Renal pelvis (tissue), 12 donors: ENCODE measurements around the gene CAAP1. TPM values are rescaled to one million over a fixed set of nuclear protein-coding genes. Genes with fewer than 3 reads are reported as not detected.

ENCODE experiments used
- DNase-seq: peaks from one replicate; pipeline ENCODE4 v3.0.0-alpha.2; 2013
- long read RNA-seq, 16 experiments: transcript quantifications; one replicate each; lab custom pipeline, GENCODE V29; 2026
- polyA plus RNA-seq, 3 donors: library from polyadenylated mRNA; unstranded; fragments of 120-200 nt; gene quantifications; one replicate each; pipeline ENCODE4 v1.2.1, GENCODE V29; 2013; ENCODE audit not compliant: insufficient read length in 3 of 3

Gene CAAP1, protein sequence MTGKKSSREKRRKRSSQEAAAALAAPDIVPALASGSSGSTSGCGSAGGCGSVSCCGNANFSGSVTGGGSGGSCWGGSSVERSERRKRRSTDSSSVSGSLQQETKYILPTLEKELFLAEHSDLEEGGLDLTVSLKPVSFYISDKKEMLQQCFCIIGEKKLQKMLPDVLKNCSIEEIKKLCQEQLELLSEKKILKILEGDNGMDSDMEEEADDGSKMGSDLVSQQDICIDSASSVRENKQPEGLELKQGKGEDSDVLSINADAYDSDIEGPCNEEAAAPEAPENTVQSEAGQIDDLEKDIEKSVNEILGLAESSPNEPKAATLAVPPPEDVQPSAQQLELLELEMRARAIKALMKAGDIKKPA
- 10 to 100 TPM; 36.5 to 41.1 (median 38.7) TPM for polyA plus RNA-seq
- long read RNA-seq, donor 1, transcript CAAP1-201 (6 exons, 2,791 nt): major isoform, 10 of 14 reads
- long read RNA-seq, donor 1, partial matches to known transcripts: 0 of 14 reads
- long read RNA-seq, donor 1, other reads (novel, unspliced or antisense): 0 of 14 reads
- long read RNA-seq, donor 2, transcript CAAP1-201 (6 exons, 2,791 nt): major isoform, 10 of 14 reads
- long read RNA-seq, donor 2, partial matches to known transcripts: 0 of 14 reads
- long read RNA-seq, donor 2, other reads (novel, unspliced or antisense): 0 of 14 reads
- long read RNA-seq, donor 3, transcript CAAP1-206 (6 exons, 1,532 nt): minor isoform, 5 of 21 reads
- long read RNA-seq, donor 3, transcript CAAP1-201 (6 exons, 2,791 nt): major isoform, 8 of 21 reads
- long read RNA-seq, donor 3, partial matches to known transcripts: 8 of 21 reads
- long read RNA-seq, donor 3, other reads (novel, unspliced or antisense): 0 of 21 reads
- long read RNA-seq, donor 4, transcript CAAP1-201 (6 exons, 2,791 nt): major isoform, 8 of 8 reads
- long read RNA-seq, donor 4, partial matches to known transcripts: 0 of 8 reads
- long read RNA-seq, donor 4, other reads (novel, unspliced or antisense): 0 of 8 reads
- long read RNA-seq, donor 5, partial matches to known transcripts: 0 of 5 reads
- long read RNA-seq, donor 5, other reads (novel, unspliced or antisense): 0 of 5 reads
- long read RNA-seq, donor 6, transcript CAAP1-201 (6 exons, 2,791 nt): major isoform, 7 of 7 reads
- long read RNA-seq, donor 6, partial matches to known transcripts: 0 of 7 reads
- long read RNA-seq, donor 6, other reads (novel, unspliced or antisense): 0 of 7 reads
- long read RNA-seq, donor 7, transcript CAAP1-201 (6 exons, 2,791 nt): major isoform, 11 of 20 reads
- long read RNA-seq, donor 7, partial matches to known transcripts: 9 of 20 reads
- long read RNA-seq, donor 7, other reads (novel, unspliced or antisense): 0 of 20 reads
- long read RNA-seq, donor 8, partial matches to known transcripts: 0 of 2 reads
- long read RNA-seq, donor 8, other reads (novel, unspliced or antisense): 0 of 2 reads
- long read RNA-seq, donor 9, transcript CAAP1-201 (6 exons, 2,791 nt): major isoform, 10 of 16 reads
- long read RNA-seq, donor 9, transcript CAAP1-206 (6 exons, 1,532 nt): minor isoform, 6 of 16 reads
- long read RNA-seq, donor 9, partial matches to known transcripts: 0 of 16 reads
- long read RNA-seq, donor 9, other reads (novel, unspliced or antisense): 0 of 16 reads
- long read RNA-seq, donor 10, transcript CAAP1-201 (6 exons, 2,791 nt): major isoform, 9 of 21 reads
- long read RNA-seq, donor 10, transcript CAAP1-206 (6 exons, 1,532 nt): minor isoform, 6 of 21 reads
- long read RNA-seq, donor 10, partial matches to known transcripts: 6 of 21 reads
- long read RNA-seq, donor 10, other reads (novel, unspliced or antisense): 0 of 21 reads
- long read RNA-seq, donor 11, partial matches to known transcripts: 0 of 3 reads
- long read RNA-seq, donor 11, other reads (novel, unspliced or antisense): 0 of 3 reads
- long read RNA-seq, donor 12, transcript CAAP1-201 (6 exons, 2,791 nt): major isoform, 10 of 24 reads
- long read RNA-seq, donor 12, partial matches to known transcripts: 11 of 24 reads
- long read RNA-seq, donor 12, other reads (novel, unspliced or antisense): 0 of 24 reads
- long read RNA-seq, donor 13, partial matches to known transcripts: 0 of 5 reads
- long read RNA-seq, donor 13, other reads (novel, unspliced or antisense): 0 of 5 reads
- long read RNA-seq, donor 14: 0 reads
- long read RNA-seq, donor 15, transcript CAAP1-201 (6 exons, 2,791 nt): major isoform, 10 of 12 reads
- long read RNA-seq, donor 15, partial matches to known transcripts: 0 of 12 reads
- long read RNA-seq, donor 15, other reads (novel, unspliced or antisense): 0 of 12 reads
- long read RNA-seq, donor 16, transcript CAAP1-201 (6 exons, 2,791 nt): major isoform, 11 of 12 reads
- long read RNA-seq, donor 16, partial matches to known transcripts: 0 of 12 reads
- long read RNA-seq, donor 16, other reads (novel, unspliced or antisense): 0 of 12 reads

DNA sequence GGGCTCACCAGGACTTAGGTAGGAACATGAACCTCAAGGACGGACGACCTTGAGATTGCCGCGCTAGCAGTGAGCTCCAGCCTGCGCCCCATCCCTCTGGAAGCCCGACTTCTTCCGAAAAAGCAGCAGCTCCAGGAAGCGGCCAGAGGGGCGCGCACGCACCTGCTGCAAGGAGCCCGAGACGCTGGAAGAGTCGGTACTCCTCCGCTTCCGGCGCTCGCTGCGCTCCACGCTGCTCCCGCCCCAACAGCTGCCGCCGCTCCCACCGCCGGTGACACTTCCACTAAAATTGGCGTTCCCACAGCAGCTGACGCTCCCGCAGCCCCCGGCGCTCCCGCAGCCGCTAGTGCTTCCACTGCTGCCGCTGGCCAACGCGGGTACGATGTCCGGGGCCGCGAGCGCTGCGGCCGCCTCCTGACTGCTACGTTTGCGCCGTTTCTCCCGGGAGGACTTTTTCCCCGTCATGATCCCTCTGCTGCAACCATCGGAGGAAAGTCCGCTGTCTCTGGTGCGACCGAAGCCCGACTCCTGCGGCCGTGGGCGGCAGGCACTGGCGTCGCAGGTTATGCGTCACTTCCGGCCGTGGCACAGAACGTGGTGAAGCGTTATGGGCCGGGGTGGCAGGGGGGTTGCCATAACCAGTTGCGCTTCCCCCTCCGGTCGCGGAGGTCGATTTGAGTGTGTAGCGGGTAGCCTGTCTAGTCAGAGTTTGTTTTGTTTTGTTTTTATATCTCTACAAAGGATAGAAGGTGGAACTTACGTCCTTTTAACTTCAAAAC is at the start of gene CAAP1:
Gene CAAP1, minus strand, starts transcription at position 552 of the 779 bp plus-strand sequence. Its CDS starts 87 bp downstream, at position 465.
- peak; percentile 95 for DNase-seq

DNA sequence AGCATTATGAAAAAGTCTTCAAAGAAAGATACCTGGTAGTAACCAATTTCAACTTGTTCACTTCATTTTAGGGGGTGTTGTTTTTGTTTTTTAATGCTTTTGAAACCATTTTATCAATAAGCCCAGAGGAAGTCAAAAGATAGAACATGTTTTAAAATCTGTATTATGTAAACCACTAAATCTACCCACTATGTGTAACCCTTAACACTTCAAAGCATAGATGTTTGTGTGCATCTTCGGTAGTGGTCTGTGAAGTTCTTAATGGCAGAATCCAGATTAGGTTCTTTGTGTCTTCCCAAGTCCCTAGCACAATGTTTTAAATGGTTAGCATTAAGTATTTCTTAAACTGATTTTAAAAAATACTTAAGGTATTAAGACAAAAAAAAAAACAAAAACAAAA is 48.2 kb upstream of the CAAP1 start:
- no peak for DNase-seq

DNA sequence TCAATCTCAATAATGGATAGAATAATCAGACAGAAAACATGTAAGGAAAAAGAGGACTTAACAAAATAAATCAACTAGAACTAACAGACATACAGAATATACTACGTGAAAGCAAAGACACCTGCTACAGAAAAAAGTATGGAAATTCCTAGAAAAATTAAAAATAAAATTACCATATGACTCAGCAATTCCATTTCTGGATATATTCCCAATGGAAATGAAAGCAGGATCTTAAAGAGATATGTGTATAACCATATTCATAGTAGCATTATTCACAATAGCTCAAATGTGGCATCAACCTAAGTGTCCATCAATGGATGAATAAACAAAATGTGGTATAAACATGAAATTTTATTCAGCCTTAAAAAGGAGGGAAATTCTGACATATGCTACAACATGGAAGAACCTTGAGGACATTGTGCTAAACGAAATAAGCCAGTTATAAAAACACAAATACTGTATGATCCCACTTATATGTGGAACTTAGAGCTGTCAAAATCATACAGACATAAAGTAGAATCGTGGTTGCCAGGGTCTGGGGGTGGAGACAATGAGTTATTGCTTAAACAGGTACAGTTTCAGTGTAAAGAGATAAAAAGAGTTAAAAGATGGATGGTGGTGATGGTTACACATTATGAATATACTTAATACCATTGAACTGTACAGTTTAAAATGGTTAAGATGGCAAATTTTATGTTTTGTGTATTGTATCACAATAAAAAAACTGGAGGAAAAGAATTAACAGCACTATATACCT is 47.5 kb upstream of the CAAP1 start:
- no peak for DNase-seq

DNA sequence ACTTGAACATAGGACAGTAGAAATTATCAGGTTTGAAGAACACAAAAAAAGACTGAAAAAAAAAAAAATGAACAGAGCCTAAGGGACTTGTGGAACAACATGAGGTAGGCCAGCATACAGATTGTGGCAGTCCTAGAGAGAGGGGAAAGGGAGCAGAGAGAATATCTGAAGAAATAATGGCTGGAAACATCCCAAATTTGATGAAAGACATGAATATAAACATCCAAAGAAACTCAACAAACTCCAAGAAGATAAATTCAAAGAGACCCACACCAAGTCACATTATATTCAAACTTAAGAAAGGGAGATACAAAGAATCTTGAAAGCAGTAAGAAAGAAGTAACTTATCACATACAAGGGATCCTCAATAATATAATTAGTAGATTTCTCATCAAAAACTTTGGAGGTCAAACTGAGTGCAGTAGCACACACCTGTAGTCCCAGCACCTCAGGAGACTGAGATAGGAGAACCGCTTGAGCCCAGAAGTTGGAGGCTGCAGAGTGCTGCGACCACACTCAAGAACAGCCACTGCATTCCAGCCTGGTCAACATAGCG is 45.3 kb upstream of the CAAP1 start:
- DNase-seq: no peak

DNA sequence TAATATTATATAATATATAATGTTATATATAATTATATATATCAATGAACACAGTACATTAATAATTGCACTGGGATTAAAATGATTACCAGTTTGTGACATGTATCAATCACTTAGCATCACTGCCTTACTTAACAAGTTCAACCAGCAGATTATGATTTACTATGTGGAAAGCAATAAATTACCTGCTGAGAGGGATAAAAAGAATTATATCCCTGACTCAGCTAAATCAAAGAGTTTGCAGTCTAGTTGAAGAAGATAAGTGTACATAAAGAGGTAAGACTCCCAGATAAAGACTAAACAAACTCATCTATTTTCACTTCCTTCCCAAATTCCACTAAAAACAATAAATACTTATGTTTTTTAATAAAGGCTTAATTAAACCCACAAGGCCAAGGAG is 43.2 kb upstream of the CAAP1 start:
- DNase-seq: no peak

DNA sequence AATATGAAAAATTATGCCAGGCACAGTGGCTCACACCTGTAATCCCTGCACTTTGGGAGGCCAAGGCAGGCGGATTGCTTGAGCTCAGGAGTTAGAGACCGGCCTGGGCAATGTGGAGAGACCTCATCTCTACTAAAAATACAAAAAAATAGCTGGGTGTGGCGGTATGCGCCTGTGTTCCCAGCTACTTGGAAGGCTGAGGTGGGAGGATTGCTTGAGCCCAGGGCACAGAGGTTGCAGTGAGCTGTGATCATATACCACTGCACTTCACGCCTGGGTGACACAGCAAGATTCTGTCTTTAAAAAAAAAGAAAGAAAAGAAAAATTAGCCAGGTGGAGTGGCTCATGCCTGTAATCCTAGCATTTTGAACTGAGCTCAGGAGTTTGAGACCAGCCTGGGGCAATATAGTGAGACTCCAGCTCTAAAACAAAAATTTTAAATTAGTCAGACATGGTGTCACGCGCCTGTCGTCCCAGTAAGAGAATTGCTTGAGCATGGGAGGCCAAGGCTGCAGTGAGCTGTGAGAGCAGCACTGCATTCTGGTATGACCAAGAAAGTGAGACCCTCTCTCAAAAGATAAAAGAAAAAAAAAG is 36.4 kb upstream of the CAAP1 start:
- DNase-seq: peak; percentile 4

DNA sequence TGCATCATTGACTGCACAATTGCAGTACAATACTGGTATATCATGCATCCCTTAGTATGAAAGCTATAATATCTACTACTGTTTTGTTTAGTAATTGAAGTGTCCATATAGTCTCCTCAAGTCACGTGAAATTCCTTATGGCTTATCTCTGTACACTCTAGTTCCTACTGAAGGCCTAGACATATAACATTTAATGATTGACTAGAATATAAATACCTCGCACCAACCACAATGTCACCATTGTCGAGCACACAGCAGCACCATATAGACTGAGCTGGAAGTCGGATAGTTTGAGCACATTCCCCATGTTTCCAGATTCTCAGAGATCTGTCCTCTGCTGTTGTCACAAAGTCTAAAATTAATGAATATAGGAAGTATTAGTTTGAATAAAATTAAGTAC is 33.0 kb upstream of the CAAP1 start:
- no peak for DNase-seq

DNA sequence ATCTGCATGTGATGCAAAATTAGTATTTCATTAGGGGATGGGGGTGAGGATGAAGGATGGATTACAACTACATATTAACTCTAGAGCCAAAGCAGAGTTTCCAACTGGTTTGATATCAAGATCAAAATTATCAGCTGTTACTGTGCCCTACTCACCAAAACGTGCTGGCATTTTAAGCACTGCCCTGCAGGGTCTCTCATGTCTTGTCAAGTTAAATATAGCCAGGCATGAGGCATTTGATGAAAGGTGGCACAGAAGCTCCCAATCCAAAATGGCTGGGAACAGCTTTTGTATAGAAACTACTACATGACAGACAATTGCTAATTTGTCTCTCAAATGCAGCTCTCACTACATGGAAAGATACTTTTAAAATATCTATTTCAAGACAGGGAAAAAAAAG is 27.1 kb upstream of the CAAP1 start:
- no peak for DNase-seq

DNA sequence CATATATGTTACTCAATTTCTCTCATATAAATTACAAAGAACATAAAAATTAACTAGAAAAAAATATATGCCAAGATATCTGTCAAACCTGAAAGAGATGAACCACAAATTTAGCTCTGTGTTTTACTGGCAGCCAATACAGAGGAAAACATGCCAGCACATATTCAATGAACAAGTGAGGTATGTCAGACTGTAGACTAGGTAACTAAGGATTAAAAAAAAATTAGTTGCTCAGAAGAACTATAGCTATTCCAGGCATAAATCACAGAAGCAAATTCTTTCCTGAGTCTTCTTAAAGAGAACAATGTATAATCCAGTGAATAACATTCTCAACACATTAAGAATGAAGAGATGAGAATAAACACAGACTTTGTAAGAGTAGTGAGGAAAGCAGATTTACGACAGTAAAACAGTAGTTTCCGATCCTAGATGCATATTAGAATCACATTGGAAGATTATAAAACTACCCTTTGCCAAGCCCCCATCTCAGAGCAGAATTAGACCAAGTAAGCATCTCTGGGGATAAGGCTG is 20.6 kb upstream of the CAAP1 start:
- no peak for DNase-seq

DNA sequence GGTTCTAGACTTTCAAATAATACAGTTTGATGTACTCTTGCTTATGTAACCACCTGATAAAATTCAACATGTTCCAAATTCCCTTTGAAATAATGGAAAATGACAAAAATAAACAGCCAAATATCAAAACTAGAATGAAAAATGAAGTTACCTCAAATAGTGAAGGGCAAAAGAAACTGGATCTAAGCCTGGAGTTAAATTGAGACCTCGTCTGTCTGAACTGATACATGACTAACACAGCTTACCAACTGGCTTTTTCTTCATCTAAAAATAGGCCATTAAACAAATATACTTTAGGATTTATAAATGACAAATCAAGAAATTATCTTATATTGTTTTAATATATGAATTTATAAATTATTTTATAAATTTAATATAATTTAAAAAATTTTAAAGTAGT is 12.1 kb upstream of the CAAP1 start:
- DNase-seq: no peak

DNA sequence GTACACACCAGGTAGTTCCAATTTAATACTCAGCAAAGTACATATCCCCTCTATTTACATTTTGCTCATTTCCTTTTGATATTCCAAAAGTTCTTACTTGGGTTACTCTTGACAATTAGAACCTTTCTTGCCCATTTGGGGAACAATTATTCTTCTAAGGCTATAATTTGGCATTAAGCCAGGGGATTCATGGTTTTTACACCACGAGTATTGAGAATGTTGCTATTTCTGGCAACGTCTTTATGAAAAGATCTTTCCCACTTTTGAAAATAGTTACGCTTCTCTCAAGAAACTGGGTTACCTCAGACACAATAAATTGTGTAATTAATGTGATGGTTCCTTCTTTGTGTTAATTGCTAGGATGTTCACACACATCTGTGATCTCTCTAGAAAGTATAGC is 11.5 kb upstream of the CAAP1 start:
- DNase-seq: no peak

DNA sequence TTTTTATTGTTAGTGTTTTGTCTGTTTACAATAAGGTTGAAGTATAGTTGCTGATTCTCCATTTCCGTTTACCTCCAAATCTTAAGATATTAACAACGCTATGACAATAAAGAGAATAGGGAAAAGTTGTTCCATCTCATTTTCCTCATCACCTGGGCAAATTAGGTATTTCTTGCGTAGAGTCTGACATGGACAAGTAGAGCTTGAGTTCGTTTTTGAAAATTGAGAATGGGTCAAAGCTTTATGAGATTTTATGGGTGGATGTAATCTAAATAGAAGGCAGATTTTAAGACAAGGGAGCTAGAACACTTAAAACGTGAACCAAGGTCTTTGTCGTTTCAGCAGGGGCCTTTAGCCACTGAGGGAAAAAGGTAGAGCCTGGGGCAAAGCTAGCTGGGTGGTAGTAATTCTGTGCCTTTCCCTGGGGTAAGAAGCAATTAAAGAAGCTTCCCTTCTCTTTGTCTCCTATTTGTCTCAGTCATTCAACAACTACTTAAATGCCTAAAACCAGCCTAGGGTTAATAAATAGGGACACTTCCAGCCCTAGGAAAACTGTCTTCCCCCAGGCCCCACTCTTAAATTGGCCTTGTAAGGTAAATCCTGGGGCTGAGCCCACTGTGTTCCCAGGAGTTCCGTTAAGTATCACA is 551 bp upstream of the CAAP1 start:
- peak; percentile 3 for DNase-seq

DNA sequence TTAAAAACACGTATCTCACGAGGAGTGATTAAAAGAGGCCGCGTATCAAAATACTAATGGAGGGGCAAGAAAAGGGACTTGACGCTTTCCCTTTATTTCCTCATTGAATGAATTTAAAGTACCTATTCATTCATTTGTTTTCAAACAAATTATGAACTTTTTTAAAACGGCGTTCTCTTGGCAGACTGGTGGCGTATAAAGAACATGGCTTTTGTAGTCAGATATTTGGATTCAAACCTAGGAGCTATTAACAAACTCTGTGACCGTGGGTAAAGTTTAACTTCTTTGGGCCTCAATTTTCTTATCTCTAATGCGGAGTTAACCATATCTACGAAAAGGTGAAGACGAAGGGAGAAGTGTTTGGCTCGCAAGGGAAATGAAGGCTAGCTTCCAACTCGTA is 876 bp downstream of the CAAP1 start:
- DNase-seq: no peak

DNA sequence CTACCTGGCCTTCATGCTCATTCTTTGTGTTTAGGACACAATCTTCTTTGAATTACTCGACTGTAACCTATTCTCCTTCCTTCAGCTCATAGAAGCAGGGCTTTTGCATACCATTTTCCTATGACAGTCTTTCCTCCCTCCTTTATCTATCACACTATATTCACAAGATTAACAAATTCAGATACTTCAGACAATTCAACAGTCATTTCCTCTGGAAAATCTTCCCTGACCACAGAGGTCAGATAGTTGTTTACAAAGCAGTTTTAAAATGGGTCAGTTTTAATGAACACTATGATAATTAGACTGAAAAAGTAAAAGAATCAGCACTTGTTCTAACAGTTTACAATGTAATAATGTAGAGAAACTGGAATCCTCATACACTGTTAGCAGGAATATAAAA is 4.3 kb downstream of the CAAP1 start:
- no peak for DNase-seq

DNA sequence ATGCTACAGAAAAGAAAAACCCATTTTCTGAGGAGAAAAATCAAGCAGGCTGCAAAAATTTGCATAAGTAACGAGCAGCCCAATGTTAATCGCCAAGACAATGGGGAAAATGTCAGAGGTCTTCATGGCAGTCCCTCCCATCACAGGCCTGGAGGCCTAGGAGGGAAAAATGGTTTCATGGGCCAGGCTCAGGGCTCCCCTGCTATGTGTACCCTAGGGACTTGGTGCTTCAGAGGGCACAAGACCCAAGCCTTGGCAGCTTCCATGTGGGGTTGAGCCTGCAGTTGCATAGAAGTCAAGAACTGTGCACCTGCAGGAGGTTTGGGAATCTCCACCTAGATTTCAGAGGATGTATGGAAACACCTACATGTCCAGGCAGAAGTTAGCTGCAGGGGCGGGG is 10.4 kb downstream of the CAAP1 start:
- DNase-seq: no peak

DNA sequence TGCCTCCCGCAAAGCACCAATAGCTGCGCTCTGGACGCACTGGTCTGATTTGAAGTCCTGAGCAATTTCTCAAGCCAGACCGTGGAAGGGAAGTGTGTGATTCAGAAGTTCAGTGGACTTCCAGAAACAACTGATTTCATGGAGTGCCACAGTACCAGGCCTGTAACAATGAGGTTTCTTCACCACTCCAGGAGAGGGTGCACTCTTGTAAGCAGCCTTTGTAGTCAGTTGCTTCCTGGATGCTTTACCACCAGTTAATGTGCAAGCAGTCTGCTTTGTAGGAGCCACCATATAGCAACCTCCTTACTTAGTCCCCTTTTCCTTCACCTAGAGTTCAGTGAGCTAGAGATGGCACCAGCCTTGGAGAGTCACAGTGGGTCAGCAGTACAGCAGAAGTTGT is 12.3 kb downstream of the CAAP1 start:
- DNase-seq: no peak
